DMS114 treated with DMSO at 0.1 percent for 48 hours (cell line): ENCODE results near the gene TMEM72.

Experiments used
- DNase-seq: peaks from one replicate; lab custom pipeline; 2025; ENCODE audit not compliant: unreplicated experiment; lab: John Stamatoyannopoulos, UW

Gene TMEM72

GRCh38 chr10:44932517-44933450, 21.6 kb downstream of the TMEM72 start:
- DNase-seq: peak; percentile 56

GRCh38 chr10:44933451-44934321, 22.5 kb downstream of the TMEM72 start:
- no peak for DNase-seq

DNA sequence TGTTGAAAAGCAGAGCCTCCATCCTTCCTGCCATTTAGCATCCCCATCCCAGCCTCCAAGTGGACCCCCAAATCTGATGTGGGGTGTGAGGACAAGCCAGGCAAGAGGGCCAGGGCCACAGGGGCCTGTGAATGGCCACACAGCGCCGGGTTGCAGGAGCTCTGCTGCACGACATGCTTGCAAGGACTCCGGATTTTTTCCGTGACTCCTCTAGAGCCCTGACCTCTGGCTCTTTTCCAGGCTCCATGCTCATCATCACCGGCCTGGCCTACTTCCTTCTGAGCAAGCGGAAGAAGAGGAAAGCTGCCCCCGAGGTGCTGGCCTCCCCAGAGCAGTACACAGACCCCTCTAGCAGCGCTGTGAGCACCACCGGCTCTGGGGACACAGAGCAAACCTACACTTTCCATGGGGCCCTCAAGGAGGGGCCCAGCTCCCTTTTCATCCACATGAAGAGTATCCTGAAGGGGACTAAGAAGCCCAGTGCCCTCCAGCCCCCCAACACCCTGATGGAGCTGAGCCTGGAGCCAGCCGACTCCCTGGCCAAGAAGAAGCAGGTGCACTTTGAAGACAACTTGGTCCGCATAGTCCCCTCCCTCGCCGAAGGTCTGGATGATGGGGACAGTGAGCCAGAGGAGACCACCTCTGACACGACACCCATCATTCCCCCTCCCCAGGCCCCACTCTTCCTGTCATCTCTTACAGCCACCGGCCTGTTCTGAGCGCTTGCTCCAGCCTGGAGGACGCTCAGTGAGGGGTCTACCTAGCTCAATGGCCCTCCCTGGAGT, 23.5 kb downstream of the TMEM72 start:
- DNase-seq: no peak

- no peak for DNase-seq
These were observed 24.2 kb downstream of the TMEM72 start for GRCh38 chr10:44935201-44935965.

DNA sequence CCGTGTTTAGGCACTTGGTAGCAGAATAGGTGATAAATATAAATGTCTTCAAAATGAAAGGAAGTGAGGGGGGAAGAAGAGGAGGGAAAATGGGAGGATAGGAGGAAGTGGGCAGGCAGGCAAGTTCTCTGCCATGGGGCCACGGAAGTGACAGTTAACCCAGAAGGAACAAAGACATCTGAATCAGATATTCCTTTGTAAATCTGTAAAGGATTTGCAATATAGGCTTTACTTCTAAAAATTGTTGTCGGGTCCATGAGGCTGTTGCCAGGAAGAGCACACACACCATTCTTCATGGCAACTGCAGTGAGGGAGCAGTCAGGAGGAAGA, 24.8 kb downstream of the TMEM72 start:
- no peak for DNase-seq

DNA sequence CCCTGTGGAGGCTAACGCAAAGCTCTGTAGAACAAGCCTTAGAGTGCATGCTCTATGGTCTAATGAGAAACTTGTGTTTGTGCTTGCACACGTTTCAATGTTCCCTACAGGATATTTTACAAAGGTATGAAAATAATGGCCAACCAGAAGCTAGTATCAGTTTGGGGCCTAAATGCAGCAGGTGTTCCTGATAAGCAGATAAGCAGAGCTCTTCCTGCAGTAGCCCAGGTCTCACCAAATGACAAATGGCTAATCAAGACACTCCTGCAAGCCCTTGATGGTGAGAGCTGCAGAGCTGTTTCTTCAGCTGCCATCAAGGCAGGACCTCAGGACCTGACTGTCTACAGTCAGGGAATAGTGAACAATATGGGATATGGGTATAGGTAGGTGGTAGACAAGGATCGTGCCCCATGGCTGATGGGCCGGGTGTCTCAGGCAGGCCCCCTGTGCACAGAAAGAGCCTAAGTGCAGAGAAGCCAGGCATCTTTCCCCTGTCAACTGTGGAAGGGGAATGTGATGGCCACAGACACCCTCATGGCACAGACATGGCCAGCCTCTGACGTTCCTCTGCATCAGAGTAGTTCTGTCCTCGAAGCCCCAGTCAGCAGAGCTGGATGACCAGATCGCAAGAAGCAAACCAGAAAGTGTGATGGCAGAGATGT, 25.3 kb downstream of the TMEM72 start:
- no peak for DNase-seq

GRCh38 chr10:44937196-44938005, 26.3 kb downstream of the TMEM72 start:
- no peak for DNase-seq

- DNase-seq: no peak
These were observed 27.8 kb downstream of the TMEM72 start for GRCh38 chr10:44938956-44939355.

- DNase-seq: no peak
These were observed 28.7 kb downstream of the TMEM72 start for GRCh38 chr10:44939691-44940401.

- DNase-seq: no peak
These were observed 33.2 kb downstream of the TMEM72 start for GRCh38 chr10:44944354-44944753.

- no peak for DNase-seq
These were observed 35.1 kb downstream of the TMEM72 start for GRCh38 chr10:44946205-44946604.

- DNase-seq: no peak
These were observed 36.4 kb downstream of the TMEM72 start for GRCh38 chr10:44947371-44948152.

DNA sequence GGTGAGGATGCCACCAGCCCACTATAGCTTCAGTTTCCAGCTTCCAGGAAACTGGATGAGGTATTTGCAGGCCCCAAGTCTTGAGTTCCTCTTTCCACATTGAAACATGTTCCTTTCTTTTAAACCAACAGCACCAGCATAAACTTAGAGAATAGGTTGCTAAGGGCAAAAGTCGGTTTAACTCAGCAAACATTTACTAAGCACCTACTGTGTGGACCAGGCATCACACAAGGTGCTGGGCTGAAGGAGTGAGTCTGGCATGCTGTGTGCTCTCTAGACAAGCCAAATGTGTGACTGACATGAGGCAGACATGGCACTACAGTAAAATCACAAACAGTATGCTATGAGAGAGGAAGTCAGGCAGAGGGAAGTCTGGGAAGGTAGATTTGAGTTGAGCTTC, 37.5 kb downstream of the TMEM72 start:
- no peak for DNase-seq

DNA sequence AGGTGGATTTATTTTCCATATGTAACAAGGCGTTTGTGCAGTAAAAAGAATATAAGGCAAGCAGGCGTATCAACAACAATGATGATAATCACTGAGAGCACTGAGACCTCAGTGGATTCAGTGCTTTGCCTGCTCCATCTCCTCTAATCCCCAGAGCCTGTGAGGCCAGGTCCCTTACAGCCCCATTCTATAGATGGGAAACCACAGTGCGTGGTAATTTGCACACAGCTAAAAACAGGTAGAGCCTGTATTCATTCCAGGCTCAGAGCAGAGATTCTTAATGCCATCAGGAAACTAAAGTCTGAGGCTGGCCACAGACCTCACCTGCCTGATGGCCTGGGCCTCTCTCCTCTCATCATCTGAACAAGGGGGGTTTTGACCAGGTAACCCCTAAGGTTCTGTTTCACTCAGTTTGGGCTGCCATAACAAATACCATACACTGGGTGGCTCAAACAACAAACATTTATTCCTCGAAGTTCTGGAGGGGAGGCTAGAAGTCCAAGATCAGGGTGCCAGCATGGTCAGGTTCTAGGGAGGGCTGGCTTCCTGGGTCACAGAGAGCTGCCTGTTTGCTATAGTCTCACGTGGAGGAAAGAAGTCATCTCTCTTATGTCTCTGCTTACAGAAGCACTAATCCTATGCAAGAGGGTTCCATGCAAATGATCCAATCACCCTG, 38.1 kb downstream of the TMEM72 start:
- no peak for DNase-seq

DNA sequence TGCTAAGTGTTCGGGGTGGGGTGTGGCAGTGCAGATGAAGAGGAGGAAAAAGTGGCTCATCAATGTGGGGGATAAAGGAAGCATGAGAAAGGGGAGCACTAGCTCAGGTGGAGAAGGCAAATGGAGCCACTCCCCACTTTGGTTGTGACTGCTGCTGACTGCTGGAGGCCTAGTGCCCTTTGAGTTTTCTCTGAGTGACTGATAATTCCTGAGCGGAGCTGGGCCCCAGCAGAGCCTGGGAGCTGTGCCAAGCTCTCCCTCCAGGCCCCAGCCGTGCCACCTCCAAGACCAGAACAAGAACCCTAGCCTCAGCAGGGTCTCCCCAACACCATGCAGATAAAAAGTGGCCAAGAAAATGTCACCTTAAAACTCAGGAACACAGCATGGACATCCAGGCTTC, 38.8 kb downstream of the TMEM72 start:
- no peak for DNase-seq

DNA sequence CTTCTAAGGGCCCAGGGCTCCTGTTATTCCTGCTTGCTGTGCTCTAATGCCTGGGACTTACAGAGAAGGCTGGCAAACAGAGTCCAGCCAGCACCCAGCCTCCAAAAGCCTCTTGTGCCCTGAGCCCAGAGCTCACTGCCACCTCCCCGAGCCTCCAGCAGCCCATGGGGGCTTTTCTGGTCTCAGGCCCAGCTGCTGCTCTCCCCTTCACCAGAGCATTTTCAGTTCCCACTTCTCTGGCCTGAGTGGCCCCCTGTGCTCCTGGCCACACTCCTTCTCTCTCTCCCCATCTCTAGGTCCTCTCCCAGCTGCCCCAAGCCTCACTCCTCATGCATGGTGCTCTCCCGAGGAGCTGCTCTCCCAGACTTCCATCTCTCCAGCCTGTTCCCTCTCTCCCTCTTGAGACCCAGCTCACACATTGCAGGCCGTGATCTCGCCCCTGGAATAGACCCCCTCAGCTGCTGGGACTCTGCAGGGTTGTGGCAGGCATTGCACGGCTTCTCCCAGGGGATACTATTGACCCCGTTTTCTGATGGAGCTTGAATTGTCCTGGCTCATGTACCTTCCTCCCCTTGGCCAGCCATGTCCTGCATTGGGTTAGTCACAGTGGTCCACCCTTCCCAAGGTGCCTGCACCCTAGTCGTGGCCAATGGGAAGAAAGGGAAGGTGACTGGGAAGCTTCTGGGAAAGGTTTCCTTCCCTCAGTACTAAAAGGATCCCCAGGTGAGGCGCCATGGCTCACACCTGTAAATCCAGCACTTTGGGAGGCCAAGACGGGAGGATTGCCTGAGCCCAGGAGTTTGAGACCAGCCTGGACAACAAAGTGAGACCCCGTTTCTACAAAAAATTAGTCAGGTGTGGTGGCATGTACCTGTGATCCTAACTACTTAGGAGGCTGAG, 39.4 kb downstream of the TMEM72 start:
- DNase-seq: no peak
